ENCODE measurements around the gene DPM3.
"Not testable (repeated sequence)": the region's sequence is repeated elsewhere in the genome, so short reads cannot be mapped to it uniquely, and the experiment has no call there.

The DPM3 gene

DNA sequence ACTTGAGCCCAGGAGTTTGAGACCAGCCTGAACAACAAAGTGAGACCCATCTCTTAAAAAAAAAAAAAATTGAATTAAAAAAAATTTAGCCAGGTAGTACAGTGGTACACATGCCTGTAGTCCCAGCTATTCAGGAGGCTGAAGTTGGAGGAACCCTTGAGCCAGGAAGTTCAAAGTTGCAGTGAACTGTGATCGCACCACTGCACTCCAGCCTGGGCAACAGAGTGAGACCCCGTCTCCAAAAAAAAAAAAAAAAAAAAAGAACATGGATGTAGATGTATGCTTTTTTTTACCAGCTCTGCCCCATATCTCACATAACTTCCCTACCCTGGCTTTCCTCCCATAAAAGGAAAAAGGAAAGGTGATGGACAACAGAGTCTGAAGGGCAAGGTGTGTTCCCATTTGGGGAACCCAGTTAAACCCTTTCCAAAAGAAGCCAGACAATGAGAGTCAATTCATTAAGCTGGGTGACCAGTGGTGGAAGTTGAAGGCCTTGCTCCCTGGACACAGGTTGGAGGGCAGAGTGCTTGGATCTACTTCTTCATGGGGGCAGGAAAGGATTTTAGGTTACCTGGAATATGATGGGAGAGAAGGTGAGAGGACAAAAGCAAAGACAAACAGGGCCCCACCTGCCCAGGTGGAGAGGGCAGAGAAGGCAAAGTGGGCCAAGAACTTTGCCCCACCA lies 29.9 kb upstream of the DPM3 start:
- no peak overlapping the region for H3K4me3 ChIP-seq (replicated peaks; ENCODE audit: insufficient read depth, low read length)
- TF ChIP-seq, protein P1, sequence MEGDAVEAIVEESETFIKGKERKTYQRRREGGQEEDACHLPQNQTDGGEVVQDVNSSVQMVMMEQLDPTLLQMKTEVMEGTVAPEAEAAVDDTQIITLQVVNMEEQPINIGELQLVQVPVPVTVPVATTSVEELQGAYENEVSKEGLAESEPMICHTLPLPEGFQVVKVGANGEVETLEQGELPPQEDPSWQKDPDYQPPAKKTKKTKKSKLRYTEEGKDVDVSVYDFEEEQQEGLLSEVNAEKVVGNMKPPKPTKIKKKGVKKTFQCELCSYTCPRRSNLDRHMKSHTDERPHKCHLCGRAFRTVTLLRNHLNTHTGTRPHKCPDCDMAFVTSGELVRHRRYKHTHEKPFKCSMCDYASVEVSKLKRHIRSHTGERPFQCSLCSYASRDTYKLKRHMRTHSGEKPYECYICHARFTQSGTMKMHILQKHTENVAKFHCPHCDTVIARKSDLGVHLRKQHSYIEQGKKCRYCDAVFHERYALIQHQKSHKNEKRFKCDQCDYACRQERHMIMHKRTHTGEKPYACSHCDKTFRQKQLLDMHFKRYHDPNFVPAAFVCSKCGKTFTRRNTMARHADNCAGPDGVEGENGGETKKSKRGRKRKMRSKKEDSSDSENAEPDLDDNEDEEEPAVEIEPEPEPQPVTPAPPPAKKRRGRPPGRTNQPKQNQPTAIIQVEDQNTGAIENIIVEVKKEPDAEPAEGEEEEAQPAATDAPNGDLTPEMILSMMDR (IDR thresholded peaks at IDR 0.05; ENCODE audit: insufficient read depth, low read length), result no peak
- TF ChIP-seq SPI1 (IDR thresholded peaks at IDR 0.05; ENCODE audit: borderline replicate concordance, low read depth), result no peak
- TF ChIP-seq, protein P2, sequence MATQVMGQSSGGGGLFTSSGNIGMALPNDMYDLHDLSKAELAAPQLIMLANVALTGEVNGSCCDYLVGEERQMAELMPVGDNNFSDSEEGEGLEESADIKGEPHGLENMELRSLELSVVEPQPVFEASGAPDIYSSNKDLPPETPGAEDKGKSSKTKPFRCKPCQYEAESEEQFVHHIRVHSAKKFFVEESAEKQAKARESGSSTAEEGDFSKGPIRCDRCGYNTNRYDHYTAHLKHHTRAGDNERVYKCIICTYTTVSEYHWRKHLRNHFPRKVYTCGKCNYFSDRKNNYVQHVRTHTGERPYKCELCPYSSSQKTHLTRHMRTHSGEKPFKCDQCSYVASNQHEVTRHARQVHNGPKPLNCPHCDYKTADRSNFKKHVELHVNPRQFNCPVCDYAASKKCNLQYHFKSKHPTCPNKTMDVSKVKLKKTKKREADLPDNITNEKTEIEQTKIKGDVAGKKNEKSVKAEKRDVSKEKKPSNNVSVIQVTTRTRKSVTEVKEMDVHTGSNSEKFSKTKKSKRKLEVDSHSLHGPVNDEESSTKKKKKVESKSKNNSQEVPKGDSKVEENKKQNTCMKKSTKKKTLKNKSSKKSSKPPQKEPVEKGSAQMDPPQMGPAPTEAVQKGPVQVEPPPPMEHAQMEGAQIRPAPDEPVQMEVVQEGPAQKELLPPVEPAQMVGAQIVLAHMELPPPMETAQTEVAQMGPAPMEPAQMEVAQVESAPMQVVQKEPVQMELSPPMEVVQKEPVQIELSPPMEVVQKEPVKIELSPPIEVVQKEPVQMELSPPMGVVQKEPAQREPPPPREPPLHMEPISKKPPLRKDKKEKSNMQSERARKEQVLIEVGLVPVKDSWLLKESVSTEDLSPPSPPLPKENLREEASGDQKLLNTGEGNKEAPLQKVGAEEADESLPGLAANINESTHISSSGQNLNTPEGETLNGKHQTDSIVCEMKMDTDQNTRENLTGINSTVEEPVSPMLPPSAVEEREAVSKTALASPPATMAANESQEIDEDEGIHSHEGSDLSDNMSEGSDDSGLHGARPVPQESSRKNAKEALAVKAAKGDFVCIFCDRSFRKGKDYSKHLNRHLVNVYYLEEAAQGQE (IDR thresholded peaks at IDR 0.05; ENCODE audit: insufficient replicate concordance, low read depth), result no peak
- no peak for TF ChIP-seq GABPA (IDR thresholded peaks at IDR 0.05; ENCODE audit: low read depth)
- TF ChIP-seq POLR2AphosphoS5 (IDR thresholded peaks at IDR 0.05; ENCODE audit: low read depth), result no peak
- no peak for DNase-seq (ENCODE audit: low read depth in 1 of 2, low spot score in 1 of 2)
- no peak overlapping the region for H3K27ac ChIP-seq (replicated peaks)
- no peaks in the 10 kb centered on the region for H3K27me3 ChIP-seq (ENCODE audit: insufficient read depth, poor library complexity, severe bottlenecking)

DNA sequence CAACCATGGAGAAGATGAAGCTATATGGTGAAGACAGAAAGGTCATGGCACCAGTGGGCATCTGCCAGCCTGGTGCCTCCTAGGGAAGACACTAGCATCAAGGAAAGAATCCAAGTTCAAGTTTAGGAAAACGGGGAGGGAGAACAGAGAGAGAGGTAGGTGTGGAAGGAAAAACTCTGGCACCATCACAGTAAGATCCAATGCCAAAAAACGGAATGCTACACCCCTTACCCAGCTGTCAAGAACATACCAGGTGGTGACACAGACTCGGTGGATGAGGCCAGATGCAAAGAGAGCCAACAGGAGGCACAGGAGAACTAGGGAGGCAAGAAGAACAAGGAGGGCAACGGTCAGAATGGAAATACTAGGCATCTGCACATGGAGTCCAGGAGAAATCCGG lies 29.2 kb upstream of the DPM3 start:
- no peak for DNase-seq (ENCODE audit: low read depth in 1 of 2, low spot score in 1 of 2)
- no peaks in the 10 kb centered on the region for H3K27me3 ChIP-seq (ENCODE audit: insufficient read depth, poor library complexity, severe bottlenecking)
- no peak overlapping the region for H3K27ac ChIP-seq (replicated peaks)
- H3K4me3 ChIP-seq (replicated peaks; ENCODE audit: insufficient read depth, low read length), result no peak overlapping the region
- TF ChIP-seq, protein P1 (IDR thresholded peaks at IDR 0.05; ENCODE audit: insufficient read depth, low read length), result no peak
- no peak for TF ChIP-seq POLR2AphosphoS5 (IDR thresholded peaks at IDR 0.05; ENCODE audit: low read depth)
- TF ChIP-seq, protein P2 (IDR thresholded peaks at IDR 0.05; ENCODE audit: insufficient replicate concordance, low read depth), result no peak

DNA sequence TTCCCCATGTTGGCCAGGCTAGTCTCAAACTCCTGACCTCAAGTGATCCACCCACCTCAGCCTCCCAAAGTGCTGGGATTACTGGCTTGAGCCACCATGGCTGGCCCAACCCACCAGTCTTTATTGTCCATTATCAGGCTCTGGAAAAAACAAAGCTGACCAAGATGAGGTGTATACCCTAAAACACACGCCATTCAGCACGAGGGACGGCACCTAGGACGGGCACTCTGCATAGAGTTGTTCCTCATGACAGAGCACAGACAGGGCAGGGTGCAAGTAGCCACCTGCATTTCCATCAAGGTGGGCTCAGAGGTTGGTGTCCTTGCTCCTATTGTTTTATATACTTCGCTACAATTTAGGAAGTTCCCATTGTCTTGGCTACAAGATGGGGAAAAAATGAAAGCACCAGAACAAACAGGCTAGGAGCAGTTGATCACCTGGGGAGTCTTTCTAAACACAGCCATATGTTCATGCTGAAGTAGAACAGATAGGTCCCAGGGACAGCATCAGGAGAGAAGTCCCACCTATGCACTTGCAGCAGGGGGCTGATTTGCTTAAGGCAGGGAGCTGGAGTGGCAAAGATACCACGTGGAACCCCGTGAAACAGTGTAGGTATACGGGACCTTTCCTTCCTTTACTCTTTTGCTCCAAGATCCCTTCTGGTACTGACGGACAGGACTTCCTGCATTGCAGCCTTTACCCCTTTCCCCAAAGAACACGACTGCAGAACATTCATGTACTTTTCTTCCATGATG lies 28.3 kb upstream of the DPM3 start:
- Histone ChIP-seq H3K27ac (replicated peaks) (no peak overlapping the region), H3K27me3 (ENCODE audit: insufficient read depth, poor library complexity, severe bottlenecking) (no peaks in the 10 kb centered on the region), H3K4me3 (replicated peaks; ENCODE audit: insufficient read depth, low read length) (no peak overlapping the region)
- no peak for DNase-seq (ENCODE audit: low read depth in 1 of 2, low spot score in 1 of 2)
- TF ChIP-seq POLR2AphosphoS5 (IDR thresholded peaks at IDR 0.05; ENCODE audit: low read depth) (no peak), SPI1 (IDR thresholded peaks at IDR 0.05; ENCODE audit: borderline replicate concordance, low read depth) (no peak), GABPA (IDR thresholded peaks at IDR 0.05; ENCODE audit: low read depth) (no peak)
- TF ChIP-seq, protein P2 (IDR thresholded peaks at IDR 0.05; ENCODE audit: insufficient replicate concordance, low read depth), result no peak
- TF ChIP-seq, protein P1 (IDR thresholded peaks at IDR 0.05; ENCODE audit: insufficient read depth, low read length), result no peak

DNA sequence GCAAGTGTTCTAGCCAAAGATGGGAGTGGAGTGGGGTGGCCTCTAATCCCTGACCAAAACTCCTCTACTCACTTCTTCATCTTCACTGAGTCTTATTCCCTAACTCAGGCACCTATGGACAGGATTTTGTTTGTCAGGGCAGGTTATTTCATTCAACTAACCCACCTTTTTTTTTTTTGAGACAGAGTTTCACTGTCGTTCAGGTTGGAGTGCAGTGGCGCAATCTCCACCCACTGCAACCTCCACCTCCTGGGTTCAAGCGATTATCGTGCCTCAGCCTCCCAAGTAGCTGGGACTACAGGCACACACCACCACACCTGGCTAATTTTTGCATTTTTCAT lies 27.7 kb upstream of the DPM3 start:
- H3K27ac ChIP-seq (replicated peaks); H3K27me3 ChIP-seq (ENCODE audit: insufficient read depth, poor library complexity, severe bottlenecking); DNase-seq (ENCODE audit: low read depth in 1 of 2, low spot score in 1 of 2); H3K4me3 ChIP-seq (replicated peaks; ENCODE audit: insufficient read depth, low read length): not testable (repeated sequence)
